RWPE1 (cell line): ENCODE results near the gene PSPN.
A peak's percentile ranks its signal among the peaks of the same experiment; 100 is the strongest.

Source experiments
- CTCF ChIA-PET: fragments of 350-600 bp; sonication (Branson Sonifier 250); formaldehyde crosslinking; extraction: SDS; loops from one replicate; lab custom pipeline; 2021; lab: Yijun Ruan, JAX
- POLR2A ChIA-PET: fragments of 400-600 bp; formaldehyde crosslinking; extraction: SDS; loops from one replicate; lab custom pipeline; 2020; ENCODE audit warnings: antibody characterized with exemption; ENCODE audit not compliant: low non-redundant PET; lab: Yijun Ruan, JAX
- DNase-seq: peaks from one replicate; pipeline ENCODE4 v3.0.0; 2012; ENCODE audit warnings: low spot score
- H3K27ac ChIP-seq: fragments of 450-650 bp; 2 replicates; pipeline ENCODE4 v1.5.1; 2017
- TF ChIP-seq, protein P1 (sequence below): fragments of 450-650 bp; conservative IDR thresholded peaks from 2 replicates; pipeline ENCODE4 v1.5.1; 2017; ENCODE audit warnings: low read depth, mild to moderate bottlenecking

The PSPN gene

DNA sequence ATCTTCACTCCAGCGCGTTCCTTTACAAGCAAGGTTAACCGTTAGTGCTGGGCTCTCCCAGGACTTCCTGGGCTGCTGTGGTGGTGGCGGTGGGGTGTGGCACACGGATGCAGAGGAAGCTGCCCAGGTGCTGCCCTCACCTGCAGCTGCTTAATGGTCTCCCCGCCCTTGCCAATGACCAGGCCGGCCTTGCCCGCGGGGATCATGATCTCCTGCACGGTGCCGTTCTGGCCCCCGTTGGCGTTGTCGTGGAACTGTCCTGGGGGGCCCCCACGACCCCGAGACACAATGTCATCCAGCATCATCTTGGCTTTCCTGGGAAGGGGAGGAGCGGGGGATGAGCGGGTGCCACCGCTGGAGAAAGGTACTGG, 42.8 kb upstream of the PSPN start:
- TF ChIP-seq, protein P1, sequence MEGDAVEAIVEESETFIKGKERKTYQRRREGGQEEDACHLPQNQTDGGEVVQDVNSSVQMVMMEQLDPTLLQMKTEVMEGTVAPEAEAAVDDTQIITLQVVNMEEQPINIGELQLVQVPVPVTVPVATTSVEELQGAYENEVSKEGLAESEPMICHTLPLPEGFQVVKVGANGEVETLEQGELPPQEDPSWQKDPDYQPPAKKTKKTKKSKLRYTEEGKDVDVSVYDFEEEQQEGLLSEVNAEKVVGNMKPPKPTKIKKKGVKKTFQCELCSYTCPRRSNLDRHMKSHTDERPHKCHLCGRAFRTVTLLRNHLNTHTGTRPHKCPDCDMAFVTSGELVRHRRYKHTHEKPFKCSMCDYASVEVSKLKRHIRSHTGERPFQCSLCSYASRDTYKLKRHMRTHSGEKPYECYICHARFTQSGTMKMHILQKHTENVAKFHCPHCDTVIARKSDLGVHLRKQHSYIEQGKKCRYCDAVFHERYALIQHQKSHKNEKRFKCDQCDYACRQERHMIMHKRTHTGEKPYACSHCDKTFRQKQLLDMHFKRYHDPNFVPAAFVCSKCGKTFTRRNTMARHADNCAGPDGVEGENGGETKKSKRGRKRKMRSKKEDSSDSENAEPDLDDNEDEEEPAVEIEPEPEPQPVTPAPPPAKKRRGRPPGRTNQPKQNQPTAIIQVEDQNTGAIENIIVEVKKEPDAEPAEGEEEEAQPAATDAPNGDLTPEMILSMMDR = no peak
- H3K27ac ChIP-seq = peak overlapping the region; percentile 16
- DNase-seq = no peak
- ChIA-PET CTCF (no interaction called here), POLR2A (no interaction called here)

DNA sequence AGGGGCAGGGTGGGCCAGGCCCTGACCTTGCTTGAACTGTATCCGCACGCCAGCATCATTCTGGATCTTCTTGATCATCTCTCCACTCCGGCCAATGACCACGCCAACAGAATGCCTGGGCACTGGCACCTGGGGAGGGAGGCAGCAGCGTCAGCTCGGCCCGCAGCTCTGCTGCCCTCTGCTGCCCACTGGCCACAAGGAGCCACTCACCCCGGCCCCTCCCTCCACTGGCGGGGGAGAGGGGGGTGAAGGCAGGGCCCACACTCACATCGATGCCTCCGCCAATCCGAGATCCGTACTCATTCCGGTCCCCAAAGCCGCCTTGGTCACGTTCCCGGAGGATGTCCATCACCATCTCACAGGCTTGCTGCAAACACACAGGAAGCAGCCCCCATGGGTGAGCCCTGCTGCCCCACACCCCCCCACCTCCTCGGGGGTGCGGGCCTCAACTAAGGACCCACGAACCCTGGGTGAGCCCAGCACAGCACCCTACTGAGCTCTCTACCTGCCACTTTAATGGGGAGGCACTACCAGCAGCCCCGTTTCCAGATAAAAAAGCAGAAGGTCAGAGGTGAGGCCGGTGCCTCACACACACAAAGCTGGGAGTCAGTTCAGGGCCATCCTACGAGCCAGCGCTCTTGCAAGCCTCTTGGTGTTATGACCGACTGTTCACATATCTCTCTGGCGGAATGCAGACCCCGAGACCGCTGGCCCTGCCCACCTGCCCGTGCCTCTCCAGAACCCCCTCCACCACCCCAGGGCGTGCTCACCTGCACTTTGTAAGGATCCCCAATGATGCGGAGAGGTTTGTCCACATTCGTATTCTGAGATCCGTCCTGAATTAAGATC, 42.2 kb upstream of the PSPN start:
- DNase-seq = no peak
- peak overlapping the region; percentile 9 for H3K27ac ChIP-seq
- TF ChIP-seq, protein P1 = peak; percentile 28; the same call in 1 of the 2 replicates
- ChIA-PET POLR2A (no interaction called here), CTCF (interaction anchor here (0.5 to 1.0 kb wide), 4 partner anchors 10 to 49 kb away, joined by 3 to 5 read pairs (median 3); partner anchors contain the start of gene PSPN)

DNA sequence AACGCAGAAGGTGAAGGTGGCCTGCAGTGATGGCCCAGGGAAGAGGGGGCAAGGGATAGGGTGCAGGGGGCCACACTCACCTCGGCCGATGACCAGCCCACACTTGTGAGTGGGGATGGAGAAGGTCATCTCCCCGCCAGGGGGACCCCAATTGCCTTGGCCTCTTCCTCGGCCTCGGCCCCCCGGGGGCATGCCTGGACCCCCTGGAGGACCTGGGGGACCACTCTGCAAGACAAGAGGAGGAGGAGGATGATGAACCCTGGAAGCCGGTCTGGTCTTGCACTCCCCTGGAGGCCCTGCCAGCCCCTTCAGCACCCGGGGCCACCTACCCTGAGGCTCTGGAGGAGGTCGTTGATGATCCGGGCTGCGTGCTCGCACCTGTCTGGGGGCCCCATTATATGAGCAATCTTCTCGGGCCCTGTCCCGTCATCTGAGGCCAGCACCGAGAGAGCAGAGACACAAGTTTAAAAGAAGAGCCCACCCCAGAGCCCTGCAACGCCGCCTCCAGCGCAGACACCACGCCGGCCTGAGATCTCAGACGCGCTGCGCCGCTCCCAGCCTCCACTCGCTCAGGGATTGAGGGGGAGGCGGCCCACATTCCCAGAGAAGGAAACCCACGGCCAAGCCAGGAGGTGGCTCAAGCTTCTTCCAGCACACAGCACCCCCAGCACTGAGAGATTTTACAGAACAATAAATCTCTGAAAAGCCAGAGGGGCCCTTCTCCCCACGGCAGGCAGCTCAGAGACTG, 41.1 kb upstream of the PSPN start:
- ChIA-PET CTCF (interaction anchor here (0.5 to 1.0 kb wide), 3 partner anchors 9 to 41 kb away, joined by 3 to 5 read pairs (median 3); partner anchors contain the start of gene PSPN), POLR2A (no interaction called here)
- no peak for DNase-seq

DNA sequence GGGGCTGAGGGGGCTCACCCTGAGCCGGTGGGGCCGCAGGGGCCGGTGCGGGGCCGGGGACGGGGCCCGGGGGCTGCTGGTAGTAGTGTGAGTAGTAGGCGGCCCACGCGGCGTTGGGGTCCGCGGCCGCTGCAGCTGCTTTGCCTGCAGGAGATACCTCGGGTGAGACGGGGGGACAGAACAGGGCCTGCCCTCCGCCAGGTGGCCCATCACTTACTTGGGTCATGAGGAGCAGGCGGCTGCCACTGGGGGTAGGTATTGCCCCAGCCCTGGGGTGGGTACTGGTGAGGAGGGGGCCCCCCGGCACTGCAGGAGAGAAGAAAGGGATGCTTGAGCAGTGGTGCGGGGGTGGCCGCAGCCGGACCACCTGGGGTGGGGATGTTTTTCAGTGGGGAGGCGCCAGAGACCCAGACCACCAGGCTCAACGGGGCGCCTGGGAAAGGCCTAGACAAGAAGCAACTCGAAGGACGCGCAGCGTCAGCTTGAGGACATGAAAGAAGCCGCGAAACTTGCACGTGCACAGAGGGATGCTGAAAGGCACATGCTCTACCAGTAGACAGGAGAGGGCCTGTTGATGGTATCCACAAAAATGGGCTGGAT, 40.0 kb upstream of the PSPN start:
- ChIA-PET CTCF (interaction anchor here (0.6 to 0.8 kb wide), 3 partner anchors 10 to 101 kb away, joined by 3 to 7 read pairs (median 5); no protein-coding TSS in a partner anchor), POLR2A (no interaction called here)
- DNase-seq = no peak
- TF ChIP-seq, protein P1 = no peak
- H3K27ac ChIP-seq = peak overlapping the region; percentile 25

More for the DNA sequence above, 41.1 kb upstream of the PSPN start:
- peak overlapping the region; percentile 9; the same call in 1 of the 2 replicates for H3K27ac ChIP-seq
- TF ChIP-seq, protein P1 = no peak

DNA sequence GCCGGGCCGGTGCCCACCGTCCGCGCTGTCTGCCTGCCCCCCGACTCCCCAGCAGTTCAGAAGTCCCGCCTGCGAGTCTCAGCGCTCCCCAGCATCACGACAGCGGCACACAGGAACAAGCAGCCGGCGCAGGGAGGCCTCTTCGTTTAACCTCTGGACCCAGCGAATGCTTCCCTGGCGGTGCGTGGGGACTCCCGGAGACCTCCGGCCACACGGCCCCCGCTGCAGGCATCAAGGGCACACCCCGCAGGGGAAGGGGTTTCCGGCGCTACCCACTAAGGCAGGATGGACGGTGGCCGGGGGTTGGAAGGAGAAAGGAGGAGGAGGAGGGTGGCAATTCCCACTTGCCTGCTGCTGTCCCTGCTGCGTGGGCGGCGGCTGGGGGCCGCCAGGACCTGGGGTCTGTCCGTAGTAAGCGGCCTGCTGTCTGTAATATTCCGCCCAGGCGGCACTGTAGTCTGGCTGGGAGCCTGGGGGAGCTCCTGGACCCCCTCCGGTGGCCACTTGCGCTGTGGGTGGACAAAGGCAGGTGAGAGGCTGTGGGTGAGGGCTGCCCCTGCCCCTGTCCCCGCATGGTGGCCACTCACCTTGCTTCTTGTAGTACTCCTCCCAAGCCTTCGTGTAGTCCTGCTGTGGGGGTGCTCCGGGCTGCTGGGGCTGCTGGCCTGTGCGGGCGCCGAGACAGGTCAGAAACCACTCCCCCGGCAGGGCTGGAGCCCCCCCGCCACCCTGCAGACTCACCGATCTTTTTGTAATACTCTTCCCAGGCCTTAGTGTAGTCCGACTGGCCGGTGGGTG, 39.3 kb upstream of the PSPN start:
- CTCF ChIA-PET = interaction anchor here (0.6 to 0.8 kb wide), 2 partner anchors 9 to 76 kb away, joined by 3 to 7 read pairs; no protein-coding TSS in a partner anchor
- peak overlapping the region; percentile 25 for H3K27ac ChIP-seq
- POLR2A ChIA-PET = no interaction called here
- DNase-seq = no peak
- TF ChIP-seq, protein P1 = no peak
